ENCODE data around the gene JAZF1. TPM values are rescaled to one million over a fixed set of nuclear protein-coding genes. Genes with fewer than 3 reads are reported as not detected.

The JAZF1 gene
- total RNA-seq, 1 donor from 2014 or later = 36.1 TPM

- H3K36me3 ChIP-seq = no peaks in the 10 kb centered on the region
- intact Hi-C loops (cut with DNase I) = no loop called here
- no peaks in the 10 kb centered on the region for H3K27me3 ChIP-seq
- no peak overlapping the region for H3K27ac ChIP-seq
- no peak for DNase-seq (ENCODE audit: extremely low spot score in 2 of 2)
- H3K4me1 ChIP-seq = peaks cover 14% of the 10 kb centered on the region
- TF ChIP-seq POLR2AphosphoS5 (IDR thresholded peaks at IDR 0.05; ENCODE audit: insufficient read depth in 1 of 2, low read depth in 1 of 2) (no peak), POLR2A (IDR thresholded peaks at IDR 0.05) (no peak), CTCF (IDR thresholded peaks at IDR 0.05) (no peak)
- no peaks in the 10 kb centered on the region for H3K9me3 ChIP-seq
- H3K4me3 ChIP-seq = no peak overlapping the region
Measured at GRCh38 chr7:28054531-28055160, 125.9 kb downstream of the JAZF1 start.

- intact Hi-C loops (cut with DNase I) = no loop called here
- Histone ChIP-seq H3K4me3 (no peak overlapping the region), H3K27ac (no peak overlapping the region), H3K9me3 (no peaks in the 10 kb centered on the region), H3K4me1 (peaks cover 14% of the 10 kb centered on the region), H3K27me3 (no peaks in the 10 kb centered on the region), H3K36me3 (no peaks in the 10 kb centered on the region)
- DNase-seq (ENCODE audit: extremely low spot score in 2 of 2) = no peak
- TF ChIP-seq POLR2AphosphoS5 (IDR thresholded peaks at IDR 0.05; ENCODE audit: insufficient read depth in 1 of 2, low read depth in 1 of 2) (no peak), POLR2A (IDR thresholded peaks at IDR 0.05) (no peak), CTCF (IDR thresholded peaks at IDR 0.05) (no peak)
Measured at GRCh38 chr7:28052933-28053332, 127.7 kb downstream of the JAZF1 start.

GRCh38 chr7:28048694-28049093 lies 131.9 kb downstream of the JAZF1 start:
- H3K27me3 ChIP-seq = no peaks in the 10 kb centered on the region
- H3K27ac ChIP-seq = no peak overlapping the region
- no peak for TF ChIP-seq POLR2AphosphoS5 (IDR thresholded peaks at IDR 0.05; ENCODE audit: insufficient read depth in 1 of 2, low read depth in 1 of 2)
- TF ChIP-seq POLR2A (IDR thresholded peaks at IDR 0.05) = no peak
- no peak for TF ChIP-seq CTCF (IDR thresholded peaks at IDR 0.05)
- no peaks in the 10 kb centered on the region for H3K36me3 ChIP-seq
- H3K4me1 ChIP-seq = no peaks in the 10 kb centered on the region
- H3K4me3 ChIP-seq = no peak overlapping the region
- H3K9me3 ChIP-seq = no peaks in the 10 kb centered on the region
- no peak for DNase-seq (ENCODE audit: extremely low spot score in 2 of 2)
- intact Hi-C loops (cut with DNase I) = no loop called here

GRCh38 chr7:28046035-28046434 lies 134.6 kb downstream of the JAZF1 start:
- H3K4me3 ChIP-seq = no peak overlapping the region
- H3K4me1 ChIP-seq = no peaks in the 10 kb centered on the region
- no peaks in the 10 kb centered on the region for H3K36me3 ChIP-seq
- intact Hi-C loops (cut with DNase I) = no loop called here
- TF ChIP-seq POLR2A (IDR thresholded peaks at IDR 0.05) = no peak
- no peaks in the 10 kb centered on the region for H3K27me3 ChIP-seq
- no peak overlapping the region for H3K27ac ChIP-seq
- DNase-seq (ENCODE audit: extremely low spot score in 2 of 2) = no peak
- no peaks in the 10 kb centered on the region for H3K9me3 ChIP-seq

- H3K4me1 ChIP-seq = no peaks in the 10 kb centered on the region
- H3K9me3 ChIP-seq = no peaks in the 10 kb centered on the region
- H3K4me3 ChIP-seq = no peak overlapping the region
- no peaks in the 10 kb centered on the region for H3K36me3 ChIP-seq
- no peak for TF ChIP-seq POLR2AphosphoS5 (IDR thresholded peaks at IDR 0.05; ENCODE audit: insufficient read depth in 1 of 2, low read depth in 1 of 2)
- no peak for TF ChIP-seq POLR2A (IDR thresholded peaks at IDR 0.05)
- TF ChIP-seq CTCF (IDR thresholded peaks at IDR 0.05) = no peak
- H3K27me3 ChIP-seq = no peaks in the 10 kb centered on the region
- no peak overlapping the region for H3K27ac ChIP-seq
- DNase-seq (ENCODE audit: extremely low spot score in 2 of 2) = no peak
- intact Hi-C loops (cut with DNase I) = no loop called here
Measured at GRCh38 chr7:28045592-28045991, 135.0 kb downstream of the JAZF1 start.
